Measurements from ENCODE around the gene ASPHD1.

The ASPHD1 gene

GRCh38 chr16:29858974-29859373 is 41.3 kb upstream of the ASPHD1 start:
- in situ Hi-C loops (cut with MboI; ENCODE audit: low pct_unique_long_range_greater_than_20kb, low sequenced_read_pairs, unreplicated experiment) = no loop called here
- no peak for DNase-seq (ENCODE audit: low spot score)
- TF ChIP-seq CTCF (IDR thresholded peaks at IDR 0.05; ENCODE audit: extremely low read depth, insufficient read depth, missing control alignments) = no peak

- no peak for TF ChIP-seq CTCF (IDR thresholded peaks at IDR 0.05; ENCODE audit: extremely low read depth, insufficient read depth, missing control alignments)
- in situ Hi-C loops (cut with MboI; ENCODE audit: low pct_unique_long_range_greater_than_20kb, low sequenced_read_pairs, unreplicated experiment) = no loop called here
- DNase-seq (ENCODE audit: low spot score) = no peak
Measured at GRCh38 chr16:29860218-29860617, 40.1 kb upstream of the ASPHD1 start.

- TF ChIP-seq CTCF (IDR thresholded peaks at IDR 0.05; ENCODE audit: extremely low read depth, insufficient read depth, missing control alignments) = peak; percentile 25
- in situ Hi-C loops (cut with MboI; ENCODE audit: low pct_unique_long_range_greater_than_20kb, low sequenced_read_pairs, unreplicated experiment) = no loop called here
- DNase-seq (ENCODE audit: low spot score) = no peak
Measured at GRCh38 chr16:29862383-29862883, 37.9 kb upstream of the ASPHD1 start.

GRCh38 chr16:29862884-29863668 is 37.2 kb upstream of the ASPHD1 start, which contains the start of gene CDIPT:
CDIPT (minus strand) TSS chr16:29863226; CDS start chr16:29862857, 369 bp downstream.
- DNase-seq (ENCODE audit: low spot score) = peak; percentile 95
- in situ Hi-C loops (cut with MboI; ENCODE audit: low pct_unique_long_range_greater_than_20kb, low sequenced_read_pairs, unreplicated experiment) = no loop called here

GRCh38 chr16:29863669-29863984 is 36.7 kb upstream of the ASPHD1 start:
- TF ChIP-seq CTCF (IDR thresholded peaks at IDR 0.05; ENCODE audit: extremely low read depth, insufficient read depth, missing control alignments) = no peak
- no peak for DNase-seq (ENCODE audit: low spot score)
- in situ Hi-C loops (cut with MboI; ENCODE audit: low pct_unique_long_range_greater_than_20kb, low sequenced_read_pairs, unreplicated experiment) = no loop called here

More at GRCh38 chr16:29862884-29863668, 37.2 kb upstream of the ASPHD1 start, which contains the start of gene CDIPT:
- TF ChIP-seq CTCF (IDR thresholded peaks at IDR 0.05; ENCODE audit: extremely low read depth, insufficient read depth, missing control alignments) = peak; percentile 86

- no peak for DNase-seq (ENCODE audit: low spot score)
- in situ Hi-C loops (cut with MboI; ENCODE audit: low pct_unique_long_range_greater_than_20kb, low sequenced_read_pairs, unreplicated experiment) = no loop called here
- no peak for TF ChIP-seq CTCF (IDR thresholded peaks at IDR 0.05; ENCODE audit: extremely low read depth, insufficient read depth, missing control alignments)
Measured at GRCh38 chr16:29864205-29864604, 36.1 kb upstream of the ASPHD1 start.
